ENCODE measurements around the gene FTCD. TPM values are rescaled to one million over a fixed set of nuclear protein-coding genes. Genes with fewer than 3 reads are reported as not detected.
A peak's percentile ranks its signal among the peaks of the same experiment; 100 is the strongest.

Gene FTCD
- total and polyA plus RNA-seq, 9 of the 15 experiments (the other 6 are each of a cell fraction or from before 2014, with no cell fraction given), result 0.11 to 1.6 (median 0.67) TPM; not detected in 5

DNA sequence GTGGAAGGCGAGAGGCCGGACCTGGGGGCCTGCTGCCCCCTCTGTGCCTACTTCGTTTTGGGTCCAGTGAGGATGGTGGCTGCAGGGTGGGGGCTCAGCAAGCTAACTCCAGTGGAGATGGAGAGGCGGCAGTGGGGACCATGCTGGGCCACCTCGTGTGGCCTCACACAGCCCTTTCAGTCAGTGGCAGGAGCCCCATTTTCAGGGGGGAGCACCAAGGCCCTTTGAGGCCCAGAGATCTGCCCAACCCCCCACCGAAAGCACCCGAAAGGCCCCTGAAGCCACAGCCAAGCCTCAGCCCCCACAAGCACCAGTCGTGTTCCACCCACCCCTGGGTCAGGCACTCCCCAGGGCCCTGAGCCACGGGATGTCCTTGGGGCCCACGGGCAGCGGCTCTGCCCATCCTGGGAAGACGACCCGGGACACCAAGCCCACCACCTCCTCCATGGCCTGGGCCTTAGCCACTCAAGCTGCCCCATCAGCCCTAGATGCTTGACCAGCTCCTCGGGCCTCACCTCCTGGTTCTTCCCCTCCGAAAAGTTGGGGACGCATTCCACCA, 345 bp downstream of the FTCD start:
- BruUV-seq (replicated peaks), result no TSS peak
- TF ChIP-seq PHF21A (IDR thresholded peaks at IDR 0.05; ENCODE audit: borderline replicate concordance, low read depth) (no peak), ESRRB (CRISPR knock-in tag; IDR thresholded peaks at IDR 0.05; ENCODE audit: borderline replicate concordance) (no peak), U2AF2 (optimal IDR thresholded peaks at IDR 0.05; ENCODE audit: low read depth, low read length) (no peak), TAF15 (IDR thresholded peaks at IDR 0.05; ENCODE audit: low read depth, low read length) (no peak), HDAC6 (IDR thresholded peaks at IDR 0.05; ENCODE audit: low read depth, low read length) (no peak), SIRT6 (IDR thresholded peaks at IDR 0.05; ENCODE audit: low read depth, low read length) (no peak), CBFA2T3 (IDR thresholded peaks at IDR 0.05) (no peak), MAFG (tag; conservative IDR thresholded peaks at IDR 0.05) (no peak)
- TF ChIP-seq, protein P1, sequence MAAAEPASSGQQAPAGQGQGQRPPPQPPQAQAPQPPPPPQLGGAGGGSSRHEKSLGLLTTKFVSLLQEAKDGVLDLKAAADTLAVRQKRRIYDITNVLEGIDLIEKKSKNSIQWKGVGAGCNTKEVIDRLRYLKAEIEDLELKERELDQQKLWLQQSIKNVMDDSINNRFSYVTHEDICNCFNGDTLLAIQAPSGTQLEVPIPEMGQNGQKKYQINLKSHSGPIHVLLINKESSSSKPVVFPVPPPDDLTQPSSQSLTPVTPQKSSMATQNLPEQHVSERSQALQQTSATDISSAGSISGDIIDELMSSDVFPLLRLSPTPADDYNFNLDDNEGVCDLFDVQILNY (CRISPR knock-in tag; IDR thresholded peaks at IDR 0.05), result no peak
- TF ChIP-seq, protein P2, sequence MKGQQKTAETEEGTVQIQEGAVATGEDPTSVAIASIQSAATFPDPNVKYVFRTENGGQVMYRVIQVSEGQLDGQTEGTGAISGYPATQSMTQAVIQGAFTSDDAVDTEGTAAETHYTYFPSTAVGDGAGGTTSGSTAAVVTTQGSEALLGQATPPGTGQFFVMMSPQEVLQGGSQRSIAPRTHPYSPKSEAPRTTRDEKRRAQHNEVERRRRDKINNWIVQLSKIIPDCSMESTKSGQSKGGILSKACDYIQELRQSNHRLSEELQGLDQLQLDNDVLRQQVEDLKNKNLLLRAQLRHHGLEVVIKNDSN (CRISPR knock-in tag; IDR thresholded peaks at IDR 0.05), result no peak
- no peak for FAIRE-seq
- Histone ChIP-seq H4K20me1 (replicated peaks; ENCODE audit: control insufficient read depth, insufficient read depth, low read length) (no peaks in the 10 kb centered on the region), H2AFZ (ENCODE audit: low read depth, low read length) (no peak overlapping the region), H3K9me1 (ENCODE audit: control insufficient read depth, insufficient read depth, low read length) (no peaks in the 10 kb centered on the region), H3K9me3 (replicated peaks; ENCODE audit: control insufficient read depth, insufficient read depth, low read depth, low read length) (peaks cover 2% of the 10 kb centered on the region; the same call in 1 of the 2 replicates), H3K27ac (ENCODE audit: extremely low read depth, low read depth, low read length) (no peak overlapping the region), H3K79me2 (ENCODE audit: control insufficient read depth, insufficient read depth, low read length) (peaks cover 4% of the 10 kb centered on the region; the same call in 1 of the 3 replicates), H3K36me3 (ENCODE audit: control insufficient read depth, insufficient read depth, low read length) (peaks cover 30% of the 10 kb centered on the region; the same call in 2 of the 3 replicates), H3K4me1 (replicated peaks in 1 of 2; ENCODE audit: control insufficient read depth in 2 of 2, insufficient read depth in 2 of 2, low read length in 2 of 2) (peaks cover 15 to 77% of the 10 kb centered on the region in 2 experiments), H3K9ac (ENCODE audit: insufficient read depth in 1 of 2, low read depth in 2 of 2, low read length in 2 of 2) (peak overlapping the region in 1 of 2 experiments; percentile 87; a peak in 2 of 4 replicates), H3K27me3 (ENCODE audit: control insufficient read depth in 2 of 2, insufficient read depth in 2 of 2, low read length in 2 of 2) (no peaks in the 10 kb centered on the region), H3K4me2 (ENCODE audit: insufficient read depth, low read length) (no peak overlapping the region), H3K4me3 (no peak overlapping the region)
- ChIA-PET CTCF (ENCODE audit: low intra/inter-chr PET ratio) (no interaction called here), POLR2A (interaction anchor here (0.5 kb wide), 1 partner anchor 198 kb away, joined by 3 read pairs; no protein-coding TSS in a partner anchor)
- DNase-seq (ENCODE audit: extremely low read depth in 1 of 4, low spot score in 3 of 4), result no peak
- WGBS (ENCODE audit: insufficient coverage, low coverage, missing lambda C conversion rate), result 85% methylated on average over 14 of the region's 16 CpGs
- in situ Hi-C loops (cut with MboI) (no loop called here), intact Hi-C loops (cut with micrococcal nuclease) (loop anchor here (5.0 kb wide), 1 partner anchor 72 kb away; the partner anchor contains the start of gene LSS)
- no peak for ATAC-seq
